Astrocyte (in vitro differentiated cells and primary cell): ENCODE data around the gene EMC8. TPM values are rescaled to one million over a fixed set of nuclear protein-coding genes. Genes with fewer than 3 reads are reported as not detected.

Source experiments
- DNase-seq: peaks from one replicate; pipeline ENCODE4 v3.0.0-alpha.2; 2010; ENCODE audit warnings: low read depth
- FAIRE-seq: peaks from 2 replicates; lab custom pipeline; 2011; peaks lifted over from hg19 to GRCh38; lab: Jason Lieb, UNC
- H2AFZ ChIP-seq: 2 replicates; pipeline ENCODE4 v1.6.0; 2012; ENCODE audit warnings: low read depth, low read length, inconsistent platforms
- H3K27ac ChIP-seq: 2 replicates; pipeline ENCODE4 v1.5.1; 2011; ENCODE audit warnings: low read depth, low read length, inconsistent platforms
- H3K27me3 ChIP-seq: 2 replicates; pipeline ENCODE4 v1.6.0; 2011; ENCODE audit warnings: low read length, inconsistent platforms; ENCODE audit not compliant: insufficient read depth
- H3K36me3 ChIP-seq: 2 replicates; pipeline ENCODE4 v1.5.1; 2011; ENCODE audit warnings: low read length, inconsistent platforms; ENCODE audit not compliant: insufficient read depth
- H3K4me1 ChIP-seq: 2 replicates; pipeline ENCODE4 v1.5.1; 2011; ENCODE audit warnings: low read length, inconsistent platforms; ENCODE audit not compliant: insufficient read depth
- H3K4me2 ChIP-seq: 2 replicates; pipeline ENCODE4 v1.6.0; 2012; ENCODE audit warnings: low read length, inconsistent platforms
- H3K4me3 ChIP-seq: 2 replicates; pipeline ENCODE4 v1.5.1; 2011; ENCODE audit warnings: low read depth, mild to moderate bottlenecking, low read length, inconsistent platforms; ENCODE audit not compliant: insufficient read depth
- H3K79me2 ChIP-seq: 2 replicates; pipeline ENCODE4 v1.6.0; 2012; ENCODE audit warnings: mild to moderate bottlenecking, low read length, inconsistent platforms; ENCODE audit not compliant: insufficient read depth
- H3K9ac ChIP-seq: 2 replicates; pipeline ENCODE4 v1.6.0; 2012; ENCODE audit warnings: mild to moderate bottlenecking, low read length, inconsistent platforms
- H3K9me3 ChIP-seq: 2 replicates; pipeline ENCODE4 v1.5.1; 2012; ENCODE audit warnings: low read depth, mild to moderate bottlenecking, low read length, inconsistent platforms; ENCODE audit not compliant: insufficient read depth
- H4K20me1 ChIP-seq: 2 replicates; pipeline ENCODE4 v1.6.0; 2012; ENCODE audit warnings: low read length, inconsistent platforms; ENCODE audit not compliant: insufficient read depth
- H3K27ac Mint-ChIP-seq: one replicate; pipeline ENCODE4 v1.8.0; 2021; ENCODE audit warnings: mild to moderate bottlenecking, mixed read lengths; ENCODE audit not compliant: unreplicated experiment
- H3K27me3 Mint-ChIP-seq: one replicate; pipeline ENCODE4 v1.8.0; 2021; ENCODE audit warnings: low read depth, mixed read lengths; ENCODE audit not compliant: unreplicated experiment
- H3K36me3 Mint-ChIP-seq: one replicate; pipeline ENCODE4 v1.8.0; 2021; ENCODE audit warnings: low read depth, mixed read lengths; ENCODE audit not compliant: unreplicated experiment
- H3K4me1 Mint-ChIP-seq: one replicate; pipeline ENCODE4 v1.8.0; 2021; ENCODE audit warnings: low read depth, mixed read lengths; ENCODE audit not compliant: unreplicated experiment
- H3K4me3 Mint-ChIP-seq: one replicate; pipeline ENCODE4 v1.8.0; 2021; ENCODE audit warnings: mild to moderate bottlenecking, moderate library complexity, mixed read lengths; ENCODE audit not compliant: unreplicated experiment
- H3K9me3 Mint-ChIP-seq: one replicate; pipeline ENCODE4 v1.8.0; 2021; ENCODE audit warnings: mild to moderate bottlenecking, mixed read lengths; ENCODE audit not compliant: unreplicated experiment
- CTCF ChIP-seq: IDR thresholded peaks from 2 replicates; pipeline ENCODE4 v1.5.1; 2011; ENCODE audit warnings: low read depth, mild to moderate bottlenecking, inconsistent platforms, low read length, moderate library complexity; ENCODE audit not compliant: insufficient read depth
- EZH2 ChIP-seq: IDR thresholded peaks from 2 replicates; pipeline ENCODE4 v1.6.1; 2012; ENCODE audit warnings: mild to moderate bottlenecking, low read length, inconsistent platforms; ENCODE audit not compliant: insufficient read depth
- total RNA-seq: library from RNA; stranded (reverse); gene quantifications from 2 replicates; pipeline ENCODE4 v1.2.1, GENCODE V29; 2021

EMC8 gene
- total RNA-seq, 1 donor from 2014 or later = 42.7 TPM

DNA sequence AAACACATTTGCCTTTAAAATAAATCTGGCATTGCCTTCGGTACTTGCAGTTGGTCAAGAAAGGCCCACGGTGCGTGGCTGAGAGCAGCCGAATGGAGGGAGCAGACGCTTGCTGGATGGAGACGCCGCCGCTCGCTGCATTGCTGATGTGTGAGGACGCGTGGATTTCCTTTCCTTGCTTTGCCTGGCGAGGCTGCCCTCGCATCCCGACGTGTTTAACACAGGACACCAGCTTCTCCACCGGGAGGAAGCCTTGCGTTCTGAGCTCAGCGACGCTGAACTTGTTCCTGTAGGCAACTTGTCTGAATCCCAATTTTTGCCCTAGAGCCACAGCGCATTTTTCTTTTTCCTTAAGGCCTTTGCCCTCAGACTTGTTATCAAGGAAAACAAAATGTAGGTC lies 45.9 kb upstream of the EMC8 start:
- peaks cover 53% of the 10 kb centered on the region for H3K27me3 Mint-ChIP-seq
- no peak overlapping the region for H3K4me3 Mint-ChIP-seq
- H3K27ac ChIP-seq = no peak overlapping the region
- TF ChIP-seq CTCF (no peak), EZH2 (no peak)
- peaks cover 20% of the 10 kb centered on the region for H3K9me3 Mint-ChIP-seq
- no peaks in the 10 kb centered on the region for H3K4me1 ChIP-seq
- no peak overlapping the region for H3K4me3 ChIP-seq
- H3K36me3 ChIP-seq = no peaks in the 10 kb centered on the region
- H3K9me3 ChIP-seq = no peaks in the 10 kb centered on the region
- no peaks in the 10 kb centered on the region for H3K36me3 Mint-ChIP-seq
- no peak overlapping the region for H3K4me2 ChIP-seq
- no peaks in the 10 kb centered on the region for H3K79me2 ChIP-seq
- DNase-seq (no peak), FAIRE-seq (no peak)
- peaks cover 12% of the 10 kb centered on the region for H3K27me3 ChIP-seq
- H4K20me1 ChIP-seq = no peaks in the 10 kb centered on the region
- no peak overlapping the region for H3K9ac ChIP-seq
- peaks cover 2% of the 10 kb centered on the region for H3K4me1 Mint-ChIP-seq
- no peak overlapping the region for H2AFZ ChIP-seq
- no peak overlapping the region for H3K27ac Mint-ChIP-seq

- no peaks in the 10 kb centered on the region for H3K4me1 ChIP-seq
- no peaks in the 10 kb centered on the region for H3K36me3 Mint-ChIP-seq
- H3K9ac ChIP-seq = no peak overlapping the region
- no peak overlapping the region for H3K27ac Mint-ChIP-seq
- no peaks in the 10 kb centered on the region for H3K9me3 ChIP-seq
- H3K27ac ChIP-seq = no peak overlapping the region
- H4K20me1 ChIP-seq = no peaks in the 10 kb centered on the region
- no peak overlapping the region for H3K4me2 ChIP-seq
- no peak overlapping the region for H3K4me3 Mint-ChIP-seq
- H3K36me3 ChIP-seq = no peaks in the 10 kb centered on the region
- no peak overlapping the region for H2AFZ ChIP-seq
- peaks cover 2% of the 10 kb centered on the region for H3K4me1 Mint-ChIP-seq
- H3K27me3 ChIP-seq = peaks cover 12% of the 10 kb centered on the region
- no peak for TF ChIP-seq EZH2
- no peak for TF ChIP-seq CTCF
- DNase-seq (no peak), FAIRE-seq (no peak)
- H3K27me3 Mint-ChIP-seq = peaks cover 53% of the 10 kb centered on the region
- H3K79me2 ChIP-seq = no peaks in the 10 kb centered on the region
- peaks cover 21% of the 10 kb centered on the region for H3K9me3 Mint-ChIP-seq
- H3K4me3 ChIP-seq = no peak overlapping the region
Measured at GRCh38 chr16:85844786-85845185, 45.4 kb upstream of the EMC8 start.

DNA sequence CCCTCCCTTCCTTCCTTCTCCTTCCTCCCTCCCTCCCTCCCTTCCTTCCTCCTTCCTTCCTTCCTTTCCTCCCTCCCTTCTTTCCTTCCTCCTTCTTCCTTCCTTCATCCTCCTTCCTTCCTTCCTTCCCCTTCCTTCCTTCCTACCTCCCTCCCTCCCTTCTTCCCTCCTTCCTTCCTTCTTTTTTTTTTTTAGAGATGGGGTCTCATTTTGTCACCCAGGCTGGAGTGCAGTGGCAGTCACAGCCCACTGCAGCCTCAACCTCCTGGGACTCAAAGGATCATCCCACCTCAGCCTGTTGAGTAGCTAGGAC lies 44.8 kb upstream of the EMC8 start:
- peaks cover 8% of the 10 kb centered on the region for H3K27me3 ChIP-seq
- H3K4me1 ChIP-seq = no peaks in the 10 kb centered on the region
- H3K27me3 Mint-ChIP-seq = peaks cover 55% of the 10 kb centered on the region
- H3K36me3 ChIP-seq = no peaks in the 10 kb centered on the region
- no peak overlapping the region for H3K4me2 ChIP-seq
- H2AFZ ChIP-seq = no peak overlapping the region
- peaks cover 2% of the 10 kb centered on the region for H3K4me1 Mint-ChIP-seq
- H3K27ac ChIP-seq = no peak overlapping the region
- no peak for FAIRE-seq
- H3K4me3 Mint-ChIP-seq = no peak overlapping the region
- H3K9ac ChIP-seq = no peak overlapping the region
- H3K36me3 Mint-ChIP-seq = no peaks in the 10 kb centered on the region
- no peaks in the 10 kb centered on the region for H3K79me2 ChIP-seq
- H4K20me1 ChIP-seq = no peaks in the 10 kb centered on the region
- no peak for DNase-seq
- H3K27ac Mint-ChIP-seq = no peak overlapping the region
- TF ChIP-seq CTCF = no peak
- no peak for TF ChIP-seq EZH2
- peaks cover 23% of the 10 kb centered on the region for H3K9me3 Mint-ChIP-seq
- no peak overlapping the region for H3K4me3 ChIP-seq
- H3K9me3 ChIP-seq = no peaks in the 10 kb centered on the region
